IPS-NIHi11 (cell line): Measurements from ENCODE around the gene CCDC198.

ENCODE experiments used
- DNase-seq: peaks from one replicate; pipeline ENCODE4 v3.0.0; 2012; ENCODE audit warnings: mixed read lengths, low spot score

Gene CCDC198

GRCh38 chr14:57493467-57494181 lies at the start of gene CCDC198:
Gene CCDC198 (minus strand): TSS chr14:57493857. CDS start chr14:57493715, 142 bp downstream.
- no peak for DNase-seq

GRCh38 chr14:57533214-57533613 lies 39.6 kb upstream of the CCDC198 start:
- DNase-seq: no peak

GRCh38 chr14:57530571-57530970 lies 36.9 kb upstream of the CCDC198 start:
- no peak for DNase-seq

GRCh38 chr14:57526942-57527341 lies 33.3 kb upstream of the CCDC198 start:
- peak; percentile 43 for DNase-seq

- no peak for DNase-seq
Measured at GRCh38 chr14:57519043-57519442, 25.4 kb upstream of the CCDC198 start.

GRCh38 chr14:57512220-57512619 lies 18.6 kb upstream of the CCDC198 start:
- no peak for DNase-seq

- no peak for DNase-seq
Measured at GRCh38 chr14:57508756-57509155, 15.1 kb upstream of the CCDC198 start.

- DNase-seq: no peak
Measured at GRCh38 chr14:57502586-57503254, 9.1 kb upstream of the CCDC198 start.

- DNase-seq: no peak
Measured at GRCh38 chr14:57501039-57501557, 7.4 kb upstream of the CCDC198 start.

GRCh38 chr14:57498659-57499058 lies 5.0 kb upstream of the CCDC198 start:
- no peak for DNase-seq

- DNase-seq: no peak
Measured at GRCh38 chr14:57498035-57498434, 4.4 kb upstream of the CCDC198 start.

- no peak for DNase-seq
Measured at GRCh38 chr14:57495416-57495815, 1.8 kb upstream of the CCDC198 start.

- DNase-seq: peak; percentile 10
Measured at GRCh38 chr14:57492859-57493258, 798 bp downstream of the CCDC198 start.

- DNase-seq: no peak
Measured at GRCh38 chr14:57491640-57492039, 2.0 kb downstream of the CCDC198 start.

GRCh38 chr14:57487771-57488170 lies 5.9 kb downstream of the CCDC198 start:
- no peak for DNase-seq

GRCh38 chr14:57486767-57487379 lies 6.8 kb downstream of the CCDC198 start:
- peak; percentile 60 for DNase-seq

GRCh38 chr14:57485635-57486034 lies 8.0 kb downstream of the CCDC198 start:
- DNase-seq: no peak

GRCh38 chr14:57482120-57482519 lies 11.5 kb downstream of the CCDC198 start:
- DNase-seq: no peak

- DNase-seq: no peak
Measured at GRCh38 chr14:57480051-57480450, 13.6 kb downstream of the CCDC198 start.

- DNase-seq: no peak
Measured at GRCh38 chr14:57479197-57479596, 14.5 kb downstream of the CCDC198 start.

GRCh38 chr14:57478050-57478449 lies 15.6 kb downstream of the CCDC198 start:
- DNase-seq: no peak

GRCh38 chr14:57470909-57471308 lies 22.7 kb downstream of the CCDC198 start:
- no peak for DNase-seq
